PC-9 (cell line): ENCODE results near the gene ANKRD16. TPM values are rescaled to one million over a fixed set of nuclear protein-coding genes. Genes with fewer than 3 reads are reported as not detected.

Experiments used
- BruUV-seq: library from RNA; stranded (reverse); fragments of 400-500 nt; replicated peaks from 2 replicates; lab custom pipeline; 2021; lab: Mats Ljungman, UMichigan
- CTCF ChIA-PET: fragments of 300-600 bp; sonication (Branson Sonifier 250); formaldehyde crosslinking; loops from one replicate; lab custom pipeline; 2022; ENCODE audit warnings: antibody characterized with exemption; lab: Charles Lee
- POLR2A ChIA-PET: fragments of 300-600 bp; sonication (Branson Sonifier 250); formaldehyde crosslinking; loops from one replicate; lab custom pipeline; 2022; ENCODE audit warnings: antibody characterized with exemption; ENCODE audit not compliant: unreplicated experiment; lab: Charles Lee
- DNase-seq, 2 experiments: peaks; one replicate each; pipeline versions ENCODE4 v3.0.0 to v3.0.0-alpha.2; 2015 to 2022; ENCODE audit warnings: mixed read lengths in 1 of 2
- H2AFZ ChIP-seq: fragments of 200-600 bp; sonication (generic); 2 replicates; pipeline ENCODE4 v1.8.1; 2017; ENCODE audit warnings: antibody characterized with exemption
- H3F3A ChIP-seq: fragments of 200-600 bp; sonication (generic); 2 replicates; pipeline ENCODE4 v1.8.1; 2017; ENCODE audit warnings: antibody characterized with exemption, mild to moderate bottlenecking, low read depth; ENCODE audit not compliant: insufficient read depth
- H3K27ac ChIP-seq: fragments of 200-600 bp; sonication (generic); 2 replicates; pipeline ENCODE4 v1.6.1; 2016; ENCODE audit warnings: mixed run types
- H3K27me3 ChIP-seq: fragments of 200-600 bp; sonication (generic); 2 replicates; pipeline ENCODE4 v1.6.1; 2016; ENCODE audit warnings: low read depth, mixed run types; ENCODE audit not compliant: insufficient read depth
- H3K36me3 ChIP-seq: fragments of 200-600 bp; sonication (generic); 2 replicates; pipeline ENCODE4 v1.6.1; 2016; ENCODE audit warnings: low read depth, mixed run types
- H3K4me1 ChIP-seq: fragments of 200-600 bp; sonication (generic); replicated peaks from 2 replicates; pipeline ENCODE4 v1.6.1; 2016; ENCODE audit warnings: mixed run types; ENCODE audit not compliant: insufficient read depth
- H3K4me2 ChIP-seq: fragments of 200-600 bp; sonication (generic); 2 replicates; pipeline ENCODE4 v1.6.1; 2017; ENCODE audit warnings: mixed run types
- H3K4me3 ChIP-seq: fragments of 200-600 bp; sonication (generic); 2 replicates; pipeline ENCODE4 v1.6.1; 2016; ENCODE audit warnings: mixed run types
- H3K79me2 ChIP-seq: fragments of 200-600 bp; sonication (generic); 2 replicates; pipeline ENCODE4 v1.6.1; 2017; ENCODE audit warnings: low read depth, mixed run types
- H3K9me2 ChIP-seq: fragments of 200-600 bp; sonication (generic); 2 replicates; pipeline ENCODE4 v1.8.1; 2017; ENCODE audit warnings: mild to moderate bottlenecking; ENCODE audit not compliant: insufficient read depth
- H3K9me3 ChIP-seq: fragments of 200-600 bp; sonication (generic); 2 replicates; pipeline ENCODE4 v1.8.1; 2016; ENCODE audit warnings: low read depth; ENCODE audit not compliant: insufficient read depth
- H4K20me1 ChIP-seq: fragments of 200-600 bp; sonication (generic); 2 replicates; pipeline ENCODE4 v1.8.1; 2017; ENCODE audit not compliant: insufficient read depth
- CTCF ChIP-seq: fragments of 200-600 bp; sonication (generic); conservative IDR thresholded peaks from 2 replicates; pipeline ENCODE4 v1.6.1; 2017; ENCODE audit warnings: mixed run types, antibody characterized with exemption, mild to moderate bottlenecking, moderate library complexity
- EZH2 ChIP-seq: fragments of 200-600 bp; sonication (generic); IDR thresholded peaks from 2 replicates; pipeline ENCODE4 v1.8.0; 2017; ENCODE audit warnings: antibody characterized with exemption, low read depth
- intact Hi-C: fragments of 100-400 bp; cut with micrococcal nuclease; formaldehyde crosslinking; loops from one replicate; pipeline ENCODE4 v1.10.0; 2022; ENCODE audit not compliant: unreplicated experiment
- total RNA-seq: library from RNA; stranded (reverse); gene quantifications from 2 replicates; pipeline ENCODE4 v1.2.3, GENCODE V29; 2021

The ANKRD16 gene
- total RNA-seq, 1 experiment from 2014 or later, result 9.8 TPM

- POLR2A ChIA-PET, result interaction anchor here (0.6 kb wide), 1 partner anchor 212 kb away, joined by 9 read pairs; no protein-coding TSS in a partner anchor
- Histone ChIP-seq H3K79me2 (no peaks in the 10 kb centered on the region), H3K36me3 (no peaks in the 10 kb centered on the region), H3K4me3 (no peak overlapping the region), H3K9me3 (no peaks in the 10 kb centered on the region), H3K9me2 (no peaks in the 10 kb centered on the region), H3K4me2 (no peak overlapping the region), H3K4me1 (no peaks in the 10 kb centered on the region), H3F3A (no peaks in the 10 kb centered on the region), H3K27ac (no peak overlapping the region), H4K20me1 (no peaks in the 10 kb centered on the region), H3K27me3 (no peaks in the 10 kb centered on the region), H2AFZ (no peak overlapping the region)
- CTCF ChIA-PET, result no interaction called here
- TF ChIP-seq CTCF (no peak), EZH2 (no peak)
- DNase-seq, result no peak
- intact Hi-C loops, result no loop called here
- BruUV-seq, result no TSS peak
Observed at GRCh38 chr10:5903563-5903962, 13.9 kb upstream of the ANKRD16 start.

- Histone ChIP-seq H3K4me1 (no peaks in the 10 kb centered on the region), H3F3A (no peaks in the 10 kb centered on the region), H3K36me3 (no peaks in the 10 kb centered on the region), H4K20me1 (no peaks in the 10 kb centered on the region), H3K9me2 (no peaks in the 10 kb centered on the region), H3K4me2 (no peak overlapping the region), H3K27me3 (no peaks in the 10 kb centered on the region), H3K79me2 (no peaks in the 10 kb centered on the region), H2AFZ (no peak overlapping the region), H3K9me3 (no peaks in the 10 kb centered on the region), H3K27ac (no peak overlapping the region), H3K4me3 (no peak overlapping the region)
- DNase-seq, result no peak
- CTCF ChIA-PET, result interaction anchor here (0.6 kb wide), 1 partner anchor 56 kb away, joined by 4 read pairs; no protein-coding TSS in a partner anchor
- TF ChIP-seq EZH2, result no peak
- no peak for TF ChIP-seq CTCF
- intact Hi-C loops, result no loop called here
- no TSS peak for BruUV-seq
- POLR2A ChIA-PET, result no interaction called here
Observed at GRCh38 chr10:5902511-5903274, 13.0 kb upstream of the ANKRD16 start.

- no peaks in the 10 kb centered on the region for H3K27me3 ChIP-seq
- no peak for DNase-seq
- H3K4me1 ChIP-seq, result no peaks in the 10 kb centered on the region
- no peaks in the 10 kb centered on the region for H4K20me1 ChIP-seq
- no peaks in the 10 kb centered on the region for H3K9me3 ChIP-seq
- H3K4me2 ChIP-seq, result no peak overlapping the region
- no peaks in the 10 kb centered on the region for H3F3A ChIP-seq
- TF ChIP-seq CTCF, result no peak
- no peak for TF ChIP-seq EZH2
- CTCF ChIA-PET, result no interaction called here
- BruUV-seq, result no TSS peak
- H3K9me2 ChIP-seq, result no peaks in the 10 kb centered on the region
- H3K79me2 ChIP-seq, result no peaks in the 10 kb centered on the region
- no peak overlapping the region for H3K27ac ChIP-seq
- intact Hi-C loops, result no loop called here
- no peak overlapping the region for H2AFZ ChIP-seq
- H3K36me3 ChIP-seq, result no peaks in the 10 kb centered on the region
- H3K4me3 ChIP-seq, result no peak overlapping the region
- POLR2A ChIA-PET, result no interaction called here
Observed at GRCh38 chr10:5900247-5900646, 10.6 kb upstream of the ANKRD16 start.
